ENCODE measurements around the gene TTLL9. TPM values are rescaled to one million over a fixed set of nuclear protein-coding genes. Genes with fewer than 3 reads are reported as not detected.
A peak's percentile ranks its signal among the peaks of the same experiment; 100 is the strongest.

The TTLL9 gene
- total and polyA plus RNA-seq, 2 of the 13 experiments (the other 11 are each of a cell fraction or from before 2014, with no cell fraction given): not detected

GRCh38 chr20:31833130-31833930 lies 37.1 kb upstream of the TTLL9 start:
- ChIA-PET CTCF (ENCODE audit: low intra/inter-chr PET ratio, low total read pairs) (interaction anchor here (0.6 to 1.9 kb wide), 3 partner anchors 10 to 198 kb away, joined by 3 to 11 read pairs (median 7); no protein-coding TSS in a partner anchor), POLR2A (no interaction called here)
- no TSS peak for BruUV-seq (replicated peaks)
- no peaks in the 10 kb centered on the region for H3K36me3 ChIP-seq (replicated peaks in 1 of 2; ENCODE audit: control insufficient read depth in 1 of 2, insufficient read depth in 2 of 2, low read length in 2 of 2)
- H3K4me2 ChIP-seq (ENCODE audit: low read depth, low read length): peak overlapping the region; percentile 19
- no peak overlapping the region for H2AFZ ChIP-seq (ENCODE audit: low read length)
- H3K9me3 ChIP-seq (ENCODE audit: low read length): no peaks in the 10 kb centered on the region
- intact Hi-C loops (cut with micrococcal nuclease; ENCODE audit: unreplicated experiment) (loop anchor here (1.0 kb wide), 1 partner anchor 11 kb away; no protein-coding TSS in a partner anchor), in situ Hi-C loops (cut with HindIII; ENCODE audit: extremely low pct_ligation_motif_present, low pct_unique_long_range_greater_than_20kb) (no loop called here)
- 8% methylated on average over 10 of the region's 14 CpGs for WGBS (ENCODE audit: low lambda C conversion rate)
- peaks cover 2 to 6% of the 10 kb centered on the region in 2 experiments; a peak in 3 of 5 replicates for H3K27me3 ChIP-seq (ENCODE audit: control insufficient read depth in 1 of 2, insufficient read depth in 2 of 2, low read length in 2 of 2)
- H3K27ac ChIP-seq (ENCODE audit: extremely low read length, insufficient read depth, low read length): no peak overlapping the region
- peak; percentile 98 for FAIRE-seq
- no peak overlapping the region for H3K4me3 ChIP-seq (replicated peaks in 1 of 3; ENCODE audit: insufficient read depth in 1 of 3, low read depth in 2 of 3, low read length in 3 of 3)
- no peaks in the 10 kb centered on the region for H4K20me1 ChIP-seq (ENCODE audit: insufficient read depth, low read length)
- H3K79me2 ChIP-seq (ENCODE audit: insufficient read depth, low read length): no peaks in the 10 kb centered on the region
- H3K4me1 ChIP-seq (ENCODE audit: insufficient read depth, low read length): peaks cover 31% of the 10 kb centered on the region
- H3K9ac ChIP-seq (ENCODE audit: insufficient read depth, low read depth, low read length): no peak overlapping the region
- peak; percentile 83 for ATAC-seq
- peak; percentile 74 for DNase-seq (ENCODE audit: low spot score)
- TF ChIP-seq ZFP62 (CRISPR knock-in tag; IDR thresholded peaks at IDR 0.05) (no peak), HNF1B (CRISPR knock-in tag; IDR thresholded peaks at IDR 0.05) (peak; percentile 43; the same call in 1 of the 2 replicates), IRF9 (CRISPR knock-in tag; IDR thresholded peaks at IDR 0.05; ENCODE audit: borderline replicate concordance) (peak; percentile 70; the same call in 1 of the 2 replicates), FOXK1 (CRISPR knock-in tag; IDR thresholded peaks at IDR 0.05; ENCODE audit: borderline replicate concordance, low read depth) (no peak), IRX3 (CRISPR knock-in tag; IDR thresholded peaks at IDR 0.05; ENCODE audit: borderline replicate concordance, low read depth) (no peak), ZSCAN12 (CRISPR knock-in tag; IDR thresholded peaks at IDR 0.05) (no peak), CSRNP1 (CRISPR knock-in tag; IDR thresholded peaks at IDR 0.05) (no peak), ZNF280B (CRISPR knock-in tag; IDR thresholded peaks at IDR 0.05; ENCODE audit: borderline replicate concordance) (peak; percentile 47; the same call in 1 of the 2 replicates), RAD51 (IDR thresholded peaks at IDR 0.05; ENCODE audit: borderline replicate concordance) (no peak), NFKBIZ (CRISPR knock-in tag; IDR thresholded peaks at IDR 0.05) (no peak), ZBTB7B (CRISPR knock-in tag; IDR thresholded peaks at IDR 0.05) (no peak), SMAD1 (CRISPR knock-in tag; IDR thresholded peaks at IDR 0.05; ENCODE audit: borderline replicate concordance, low read depth) (0 out of 2 replicates have a peak, but pooled peaks have one; percentile 30), ZNF713 (CRISPR knock-in tag; IDR thresholded peaks at IDR 0.05) (peak; percentile 88; the same call in 1 of the 2 replicates), HOXA3 (CRISPR knock-in tag; IDR thresholded peaks at IDR 0.05) (peak; percentile 28; the same call in 1 of the 2 replicates), ZBTB43 (CRISPR knock-in tag; conservative IDR thresholded peaks at IDR 0.05) (no peak), HOXD1 (CRISPR knock-in tag; IDR thresholded peaks at IDR 0.05) (no peak)

All from HepG2 (cell line).